Measurements from ENCODE around the gene GZMH.
"Not testable (repeated sequence)": the region's sequence is repeated elsewhere in the genome, so short reads cannot be mapped to it uniquely, and the experiment has no call there.

Gene GZMH, protein sequence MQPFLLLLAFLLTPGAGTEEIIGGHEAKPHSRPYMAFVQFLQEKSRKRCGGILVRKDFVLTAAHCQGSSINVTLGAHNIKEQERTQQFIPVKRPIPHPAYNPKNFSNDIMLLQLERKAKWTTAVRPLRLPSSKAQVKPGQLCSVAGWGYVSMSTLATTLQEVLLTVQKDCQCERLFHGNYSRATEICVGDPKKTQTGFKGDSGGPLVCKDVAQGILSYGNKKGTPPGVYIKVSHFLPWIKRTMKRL

DNA sequence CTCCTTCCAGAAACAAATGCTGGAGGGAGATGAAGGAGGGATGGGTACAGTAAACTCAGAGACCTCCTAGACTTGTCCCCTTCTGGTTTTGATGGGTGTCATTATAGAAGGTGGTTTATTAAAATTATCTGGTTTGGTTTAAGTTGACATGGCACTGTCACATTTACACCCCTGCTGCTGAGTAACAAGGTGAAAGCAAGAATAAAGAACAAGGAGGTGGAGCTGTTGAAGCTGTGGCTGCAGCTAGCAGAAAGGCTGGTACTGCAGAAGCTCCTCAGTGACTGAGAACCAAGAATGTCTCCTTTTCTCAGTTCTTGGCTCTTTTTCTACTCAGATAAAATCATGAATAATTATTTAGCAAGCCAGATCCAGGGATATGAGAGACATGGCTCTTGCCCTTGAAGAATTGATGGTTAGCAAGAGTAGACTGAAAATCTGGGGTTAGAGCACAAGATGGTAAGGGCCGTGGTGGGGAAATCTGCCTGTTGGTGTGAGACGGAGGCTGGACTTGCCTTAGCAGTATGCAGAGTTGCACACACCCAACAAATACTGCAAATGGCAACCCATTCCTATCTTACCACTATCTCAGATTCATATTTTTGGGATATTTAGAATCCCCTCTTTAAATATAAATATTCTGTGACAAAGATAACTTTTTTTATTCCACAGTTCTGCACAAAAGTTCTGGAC lies at the start of gene GZMH:
GZMH (minus strand) TSS at position 31 of the 690 bp plus-strand sequence. CDS start 72 bp downstream, outside the sequence.
- DNase-seq (ENCODE audit: low read depth): no peak

DNA sequence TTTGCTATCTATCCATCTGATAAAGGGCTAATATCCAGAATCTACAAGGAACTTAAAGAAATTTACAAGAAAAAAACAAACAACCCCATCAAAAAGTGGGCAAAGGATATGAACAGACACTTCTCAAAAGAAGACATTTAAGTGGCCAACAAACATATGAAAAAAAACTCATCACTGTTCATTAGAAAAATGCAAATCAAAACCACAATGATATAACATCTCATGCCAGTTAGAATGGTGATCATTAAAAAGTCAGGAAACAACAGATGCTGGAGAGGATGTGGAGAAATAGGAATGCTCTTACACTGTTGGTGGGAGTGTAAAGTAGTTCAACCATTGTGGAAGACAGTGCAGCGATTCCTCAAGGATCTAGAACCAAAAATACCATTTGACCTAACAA lies 38.9 kb upstream of the GZMH start:
- not testable (repeated sequence) for DNase-seq (ENCODE audit: low read depth)

DNA sequence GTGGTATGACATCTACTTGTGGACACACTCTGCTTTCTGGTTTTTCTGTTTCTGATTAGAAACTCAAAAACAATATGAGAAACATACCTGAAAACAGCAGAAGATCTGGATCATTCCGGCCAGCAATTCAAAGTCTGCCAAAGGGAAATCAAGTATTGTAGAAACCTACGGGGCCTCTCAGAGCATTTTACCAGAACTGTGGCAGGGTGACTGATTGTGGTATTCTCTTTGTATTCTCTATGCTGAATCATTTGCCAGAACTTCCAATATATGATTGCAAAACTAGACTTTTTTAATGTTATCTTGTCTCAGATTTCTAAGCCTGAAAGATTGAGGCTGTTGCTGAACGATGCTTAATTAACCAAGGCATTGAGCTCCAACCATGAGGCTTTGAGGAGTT lies 30.4 kb upstream of the GZMH start:
- no peak for DNase-seq (ENCODE audit: low read depth)

DNA sequence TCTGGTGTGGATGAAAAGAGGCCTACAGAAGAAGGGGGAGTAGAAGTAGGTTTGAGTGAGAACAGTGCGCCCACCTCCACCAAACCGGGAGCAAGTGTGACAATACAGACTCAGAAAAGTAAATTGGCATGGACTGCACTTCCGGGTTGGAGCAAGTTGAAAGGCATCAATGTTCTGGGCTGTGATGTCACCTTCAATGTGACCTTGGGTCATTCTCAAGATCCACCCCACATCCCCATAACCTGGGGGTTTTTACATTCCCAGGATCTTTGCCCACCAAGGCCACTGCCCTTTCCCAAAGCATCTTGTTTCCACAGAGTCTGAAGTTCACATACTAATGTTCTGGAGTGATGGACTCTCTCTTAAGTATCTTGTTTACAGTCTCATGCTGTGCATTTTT lies 29.8 kb upstream of the GZMH start:
- no peak for DNase-seq (ENCODE audit: low read depth)

DNA sequence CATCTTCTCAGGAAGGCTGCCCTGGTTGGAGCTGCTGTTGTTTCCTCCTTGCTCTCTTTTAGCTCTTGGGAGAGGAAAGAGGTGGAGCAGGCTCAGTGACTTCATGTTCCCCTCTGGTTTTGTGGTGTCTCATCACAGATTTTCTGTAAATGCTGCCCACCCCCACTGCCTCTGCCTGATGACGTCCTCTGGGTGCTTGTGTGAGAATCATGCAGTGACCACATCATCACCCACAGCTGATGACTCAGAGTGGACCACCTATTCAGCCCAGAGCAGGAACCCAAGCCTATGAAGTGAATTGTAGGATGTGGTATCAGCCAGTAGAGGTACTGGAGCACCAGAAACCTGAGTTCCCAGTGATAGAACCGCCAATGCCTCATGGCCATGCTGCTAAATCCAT lies 24.7 kb upstream of the GZMH start, which contains the start of gene GZMB:
GZMB (minus strand) TSS at position 33 of the 400 bp plus-strand sequence; CDS start at position 3, 30 bp downstream.
- peak; percentile 11 for DNase-seq (ENCODE audit: low read depth)

DNA sequence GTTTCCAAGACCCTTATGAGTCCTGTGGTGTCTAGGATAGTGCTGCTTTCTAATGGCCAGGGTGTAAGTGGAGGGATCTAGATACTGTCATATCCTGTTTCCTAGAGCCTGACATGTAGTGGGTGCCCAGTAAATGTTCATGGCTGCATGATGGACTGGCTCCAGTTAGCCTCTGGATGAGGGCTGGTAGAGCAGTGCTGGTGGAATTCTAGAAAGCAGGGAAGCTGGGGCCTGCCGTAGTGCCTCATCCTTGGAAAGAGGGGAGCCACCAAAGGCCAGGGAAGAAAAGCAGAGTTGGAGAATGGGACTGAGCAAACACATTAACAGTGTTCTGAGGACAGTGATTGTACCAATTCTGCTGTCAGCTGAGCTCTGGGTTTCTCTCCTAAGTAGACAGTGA lies 23.9 kb upstream of the GZMH start:
- DNase-seq (ENCODE audit: low read depth): no peak

DNA sequence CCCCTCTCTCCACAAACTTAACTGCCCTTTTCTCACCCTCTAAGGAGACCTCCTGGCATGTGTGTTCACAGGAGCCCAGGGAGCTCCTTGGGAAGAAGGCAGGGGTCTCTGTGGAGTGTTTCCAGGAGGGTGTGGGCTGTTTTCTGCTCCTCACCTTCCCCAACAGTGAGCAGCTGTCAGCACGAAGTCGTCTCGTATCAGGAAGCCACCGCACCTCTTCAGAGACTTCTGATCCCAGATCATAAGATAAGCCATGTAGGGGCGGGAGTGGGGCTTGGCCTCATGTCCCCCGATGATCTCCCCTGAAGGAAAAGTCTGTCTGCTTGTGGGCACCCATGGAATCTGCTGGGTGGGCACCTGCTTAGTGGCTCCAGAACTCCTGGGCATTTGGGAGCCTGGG lies 23.3 kb upstream of the GZMH start:
- DNase-seq (ENCODE audit: low read depth): no peak

DNA sequence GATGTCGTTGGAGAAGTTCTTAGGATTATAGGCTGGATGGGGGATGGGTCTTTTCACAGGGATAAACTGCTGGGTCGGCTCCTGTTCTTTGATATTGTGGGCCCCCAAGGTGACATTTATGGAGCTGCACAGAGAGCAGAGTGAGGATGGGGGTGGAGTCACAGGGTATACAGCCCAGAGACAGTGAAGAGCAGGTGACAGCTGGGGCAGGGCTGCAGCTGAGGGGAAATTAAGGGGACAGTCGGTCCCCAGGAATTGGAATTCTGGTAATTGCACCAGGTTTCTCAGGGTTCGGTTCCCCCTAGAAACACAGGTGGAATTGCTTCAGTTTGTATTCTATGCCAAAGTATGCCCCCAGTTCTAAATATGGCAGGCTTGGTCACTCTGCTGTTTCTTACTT lies 22.9 kb upstream of the GZMH start:
- DNase-seq (ENCODE audit: low read depth): no peak

DNA sequence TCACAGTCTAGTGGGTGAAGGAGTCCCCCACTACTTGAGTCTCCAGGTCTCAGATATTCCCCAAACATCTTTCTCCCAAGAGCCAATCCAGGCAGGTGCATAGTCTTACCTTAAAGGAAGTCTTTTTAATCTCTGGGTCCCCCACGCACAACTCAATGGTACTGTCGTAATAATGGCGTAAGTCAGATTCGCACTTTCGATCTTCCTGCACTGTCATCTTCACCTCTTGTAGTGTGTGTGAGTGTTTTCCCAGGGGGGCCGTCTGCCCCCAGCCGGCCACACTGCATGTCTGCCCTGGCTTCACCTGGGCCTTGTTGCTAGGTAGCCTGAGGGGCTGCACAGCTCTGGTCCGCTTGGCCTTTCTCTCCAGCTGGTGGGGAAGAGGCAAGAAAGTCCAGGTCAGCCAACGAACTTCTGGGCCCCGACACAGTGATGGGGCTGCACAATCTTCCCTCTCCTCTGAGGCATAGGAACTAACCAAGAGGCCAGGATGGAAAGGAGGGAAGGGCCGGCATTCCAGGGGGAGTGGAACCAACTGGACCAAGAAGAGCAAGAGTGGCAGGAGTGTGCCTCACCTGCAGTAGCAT lies 22.4 kb upstream of the GZMH start:
- no peak for DNase-seq (ENCODE audit: low read depth)

DNA sequence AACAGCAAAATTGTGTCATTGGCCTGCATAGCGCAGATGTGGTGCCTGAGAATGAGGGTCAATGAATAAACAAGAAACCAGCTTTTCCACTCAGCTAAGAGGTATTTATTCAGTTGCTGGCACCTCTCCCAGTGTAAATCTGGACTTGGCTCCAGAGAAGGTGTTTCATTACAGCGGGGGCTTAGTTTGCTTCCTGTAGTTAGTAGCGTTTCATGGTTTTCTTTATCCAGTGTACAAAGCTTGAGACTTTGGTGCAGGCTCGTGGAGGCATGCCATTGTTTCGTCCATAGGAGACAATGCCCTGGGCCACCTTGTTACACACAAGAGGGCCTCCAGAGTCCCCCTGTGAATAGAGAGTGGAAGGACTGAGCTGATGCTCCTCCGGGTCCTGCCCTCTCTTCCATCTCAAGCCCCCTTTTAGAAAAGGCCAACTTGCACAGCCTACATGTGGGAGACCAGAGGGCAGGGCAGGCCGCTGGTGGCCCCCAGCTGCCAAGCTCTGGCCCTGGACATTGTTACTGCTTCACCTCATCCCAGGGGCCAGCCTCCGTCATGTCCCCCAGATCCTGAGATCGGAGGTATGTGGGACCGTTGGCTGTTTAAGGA lies 21.5 kb upstream of the GZMH start:
- no peak for DNase-seq (ENCODE audit: low read depth)

DNA sequence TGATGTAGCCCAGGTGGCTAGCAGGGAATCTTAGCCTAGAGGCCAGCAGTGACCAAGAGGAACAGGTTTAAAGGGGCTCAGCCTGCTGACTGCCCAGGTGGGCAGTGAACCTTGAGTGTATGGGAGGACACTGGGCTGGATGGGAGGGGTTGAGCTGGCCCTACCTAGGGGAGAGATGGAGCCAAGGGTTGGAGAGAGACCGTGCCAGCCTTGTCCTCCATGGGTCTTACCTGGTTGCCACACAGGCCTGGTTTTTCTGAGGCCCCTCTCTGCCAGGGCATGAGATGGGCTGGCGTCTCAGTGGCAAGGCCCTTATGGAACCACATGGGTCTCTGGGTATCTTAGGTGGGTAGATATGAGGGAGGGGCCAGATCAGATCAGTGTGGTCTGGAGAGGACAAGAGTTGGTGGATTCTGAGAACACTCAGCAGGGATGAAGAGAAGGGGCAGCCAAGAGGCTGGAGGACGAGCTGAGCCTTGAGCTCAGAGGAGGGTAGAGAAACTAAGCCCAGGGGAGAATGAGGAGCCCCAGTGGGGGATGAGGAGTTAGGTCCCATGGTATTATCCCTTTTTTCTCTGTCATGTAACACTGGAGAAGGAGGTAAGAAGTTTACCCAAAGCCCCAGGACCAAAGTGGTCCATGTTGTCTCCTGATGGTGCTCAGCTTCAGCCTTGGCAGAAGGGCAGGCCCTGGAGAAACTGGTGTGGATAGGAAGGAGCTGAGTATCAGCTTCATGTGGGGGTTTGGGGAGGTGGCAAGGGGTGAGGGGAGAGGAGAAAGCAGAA lies 20.8 kb upstream of the GZMH start:
- DNase-seq (ENCODE audit: low read depth): no peak

DNA sequence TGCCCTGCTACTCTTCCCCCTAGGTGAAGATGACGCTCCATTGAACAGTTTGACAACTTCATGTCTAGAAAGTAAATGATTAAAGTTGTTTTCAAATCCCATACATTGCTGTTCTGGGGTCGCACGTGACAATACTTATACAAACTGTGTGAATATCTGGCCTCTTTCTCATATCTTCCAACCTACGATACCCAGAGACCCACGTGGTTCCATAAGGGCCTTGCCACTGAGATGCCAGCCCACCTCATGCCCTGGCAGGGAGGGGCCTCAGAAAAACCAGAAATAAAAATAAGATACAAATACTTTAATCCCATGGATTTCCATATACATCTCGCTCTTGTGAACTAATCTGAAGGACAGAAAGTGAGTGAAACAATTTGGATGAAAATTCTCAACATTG lies 20.0 kb upstream of the GZMH start:
- no peak for DNase-seq (ENCODE audit: low read depth)

DNA sequence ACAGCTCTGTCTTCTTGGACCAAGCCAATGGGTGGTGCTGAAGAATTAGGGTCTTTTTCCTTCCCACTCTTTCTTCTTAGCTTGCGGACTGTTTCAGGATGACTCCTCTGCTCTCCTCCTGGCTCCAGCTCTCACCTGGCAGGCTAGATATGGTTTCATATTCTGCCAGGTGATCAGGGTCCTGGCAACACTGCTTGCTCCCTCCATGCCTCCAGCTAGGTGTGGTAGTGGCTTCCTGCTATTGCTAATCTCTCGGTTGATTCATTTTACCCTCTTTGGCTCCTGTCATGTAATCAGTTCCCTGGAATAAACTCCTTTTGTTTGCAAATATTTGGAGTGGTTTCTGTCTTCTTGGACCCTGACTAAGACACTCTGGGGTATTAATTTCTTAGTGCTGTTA lies 4.3 kb upstream of the GZMH start:
- DNase-seq (ENCODE audit: low read depth): no peak

DNA sequence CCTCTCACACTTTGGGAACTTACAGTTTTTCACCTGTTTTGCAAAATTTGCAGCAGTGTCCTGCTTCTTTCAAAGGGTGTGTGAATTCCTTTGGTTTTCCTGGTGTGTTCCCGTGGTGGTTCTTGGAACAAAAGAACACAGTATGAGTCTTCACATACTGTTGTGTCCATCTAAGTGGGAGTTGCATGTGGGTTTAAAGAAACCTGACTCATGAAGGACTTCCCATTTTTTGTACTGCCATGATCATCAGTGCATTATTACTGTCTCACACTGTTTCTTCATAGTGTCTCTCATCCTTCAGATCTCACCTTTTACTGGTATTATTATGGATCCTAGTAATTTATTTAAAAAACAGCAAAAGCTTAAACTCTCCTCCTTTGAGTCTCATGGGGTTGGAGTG lies 3.8 kb upstream of the GZMH start:
- no peak for DNase-seq (ENCODE audit: low read depth)

DNA sequence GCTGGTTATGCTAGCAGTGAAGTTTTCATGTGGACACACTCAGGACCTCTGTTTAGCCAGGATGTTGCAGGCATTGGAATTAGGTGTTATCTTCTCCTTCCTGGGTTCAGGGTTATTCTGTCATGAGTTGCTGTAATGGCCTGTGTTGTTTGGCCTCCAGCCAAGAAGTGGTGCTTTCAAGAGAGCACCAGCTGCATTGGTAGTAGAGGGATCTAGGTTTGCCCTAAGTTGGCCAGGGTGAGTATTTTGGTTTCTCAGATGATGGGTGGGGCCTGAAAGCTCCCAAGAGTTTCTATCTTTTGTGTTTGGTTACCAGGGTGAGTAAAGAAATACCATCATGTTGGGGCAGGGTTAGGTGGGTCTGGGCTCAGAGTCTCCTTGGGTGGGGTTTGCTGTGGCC lies 2.7 kb upstream of the GZMH start:
- no peak for DNase-seq (ENCODE audit: low read depth)

DNA sequence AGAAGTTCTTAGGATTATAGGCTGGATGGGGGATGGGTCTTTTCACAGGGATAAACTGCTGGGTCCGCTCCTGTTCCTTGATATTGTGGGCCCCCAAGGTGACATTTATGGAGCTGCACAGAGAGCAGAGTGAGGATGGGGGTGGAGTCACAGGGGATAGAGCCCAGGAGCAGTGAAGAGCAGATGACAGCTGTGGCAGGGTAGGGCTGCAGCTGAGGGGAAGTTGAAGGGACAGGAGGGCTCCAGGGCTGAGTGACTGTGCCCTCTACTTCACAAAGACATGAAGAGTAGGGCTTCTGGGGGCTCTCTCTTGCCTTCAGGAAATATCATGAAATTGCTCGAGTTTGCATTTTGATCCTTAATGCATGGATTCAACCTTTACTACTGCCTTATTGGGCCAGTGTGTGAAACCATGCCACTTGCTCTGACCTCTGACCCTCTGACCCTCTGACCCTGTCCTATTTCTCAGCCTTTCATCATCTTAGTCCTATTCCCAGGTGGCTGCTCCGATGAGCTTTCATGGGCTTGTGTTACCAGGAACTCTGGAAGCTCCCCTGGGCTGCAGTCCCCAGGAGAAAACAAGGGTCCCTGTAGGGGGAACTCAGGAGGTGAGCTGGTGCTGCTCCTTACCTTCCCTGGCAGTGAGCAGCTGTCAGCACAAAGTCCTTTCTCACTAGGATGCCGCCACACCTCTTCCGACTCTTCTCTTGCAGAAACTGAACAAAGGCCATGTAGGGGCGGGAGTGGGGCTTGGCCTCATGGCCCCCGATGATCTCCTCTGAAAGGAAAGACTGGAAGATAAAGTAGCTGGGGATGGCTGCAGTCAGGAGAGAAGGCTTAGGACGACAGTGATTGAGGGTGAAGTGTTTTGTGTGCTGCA lies 1.6 kb downstream of the GZMH start:
- no peak for DNase-seq (ENCODE audit: low read depth)

DNA sequence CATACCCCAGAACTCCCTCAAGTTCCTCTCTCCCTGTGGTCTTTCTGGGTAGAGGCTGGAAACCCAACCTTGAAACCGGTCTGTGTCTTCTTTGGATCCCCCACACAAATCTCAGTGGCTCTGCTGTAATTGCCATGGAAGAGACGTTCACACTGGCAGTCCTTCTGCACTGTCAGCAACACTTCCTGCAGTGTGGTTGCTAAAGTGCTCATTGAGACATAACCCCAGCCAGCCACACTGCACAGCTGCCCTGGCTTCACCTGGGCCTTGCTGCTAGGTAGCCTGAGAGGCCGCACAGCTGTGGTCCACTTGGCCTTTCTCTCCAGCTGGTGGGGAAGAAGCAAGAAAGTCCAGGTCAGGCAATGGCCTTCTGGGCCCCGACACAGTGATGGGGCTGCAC lies 2.4 kb downstream of the GZMH start:
- DNase-seq (ENCODE audit: low read depth): no peak

DNA sequence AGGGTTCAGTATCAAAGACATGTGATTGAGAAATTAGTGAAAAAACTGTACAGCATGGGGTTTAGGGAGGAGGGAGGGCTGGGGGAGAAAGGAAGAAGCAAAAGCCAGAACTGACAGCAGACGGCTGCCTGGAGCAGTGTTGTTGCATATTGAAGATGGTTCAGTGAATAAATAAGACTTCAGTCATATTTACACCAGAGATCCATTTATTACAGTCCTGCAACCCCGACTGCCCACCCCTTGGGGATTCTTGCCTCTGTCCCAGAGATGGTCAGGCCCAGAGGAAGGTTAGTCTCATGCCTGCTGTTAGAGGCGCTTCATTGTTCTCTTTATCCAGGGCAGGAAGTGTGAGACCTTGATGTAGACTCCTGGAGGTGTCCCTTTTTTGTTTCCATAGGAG lies 3.2 kb downstream of the GZMH start:
- no peak for DNase-seq (ENCODE audit: low read depth)

DNA sequence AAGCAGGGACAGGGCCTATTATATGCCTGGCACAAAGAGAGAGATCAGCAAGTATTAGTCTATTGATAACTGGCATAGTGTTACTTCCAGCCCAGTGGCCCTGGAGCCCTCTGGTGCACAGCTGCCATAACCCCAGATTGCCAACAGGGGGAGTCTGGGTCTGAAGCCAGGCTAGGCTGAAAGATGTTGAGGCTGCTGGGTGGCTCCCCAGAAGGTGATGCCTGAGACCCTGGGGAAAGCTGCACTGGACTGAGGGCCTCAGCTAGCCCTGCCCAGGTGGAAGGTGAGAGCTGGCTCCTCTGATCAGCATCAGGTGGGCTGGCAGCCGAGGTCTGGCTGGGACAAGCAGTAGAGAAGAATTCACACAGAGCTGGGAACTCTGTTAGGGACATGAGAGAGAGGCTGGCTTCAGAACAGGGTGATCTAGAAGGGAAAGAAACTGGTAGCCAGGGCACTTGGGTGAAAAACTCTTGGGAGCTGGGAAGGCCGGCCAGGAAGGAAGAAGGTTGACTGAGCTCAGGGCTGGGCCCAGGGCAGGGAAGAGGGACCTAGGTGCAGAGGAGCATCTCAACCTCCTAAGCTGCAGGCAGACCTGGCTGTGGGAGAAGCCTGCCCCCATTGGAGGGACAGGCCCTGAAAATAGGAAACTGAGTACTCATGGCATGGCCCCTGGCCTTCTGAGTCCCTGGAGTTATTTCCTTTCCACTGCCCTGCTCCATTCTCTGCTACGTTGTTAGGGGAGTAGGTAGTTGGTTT lies 3.9 kb downstream of the GZMH start:
- DNase-seq (ENCODE audit: low read depth): peak; percentile 28

DNA sequence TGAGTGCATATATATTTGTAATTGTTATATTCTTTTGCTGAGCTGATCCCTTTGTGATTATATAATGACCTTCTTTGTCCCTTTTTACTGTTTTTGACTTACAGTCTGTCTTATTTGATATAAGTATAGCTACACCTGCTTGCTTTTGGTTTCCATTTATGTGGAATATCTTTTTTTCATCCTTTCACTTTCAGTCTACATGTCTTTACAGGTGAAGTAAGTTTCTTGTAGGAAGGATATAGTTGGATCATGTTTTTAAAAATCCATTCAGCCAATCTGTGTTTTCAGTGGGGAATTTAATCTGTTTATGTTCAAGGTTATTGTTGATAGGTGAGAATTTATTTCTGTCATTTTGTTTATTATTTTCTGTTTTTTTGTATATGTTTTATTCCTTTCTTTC lies 12.1 kb downstream of the GZMH start:
- DNase-seq (ENCODE audit: low read depth): no peak

All from ELR (cell line).